Measurements from ENCODE around the gene IKBKG.

DNA sequence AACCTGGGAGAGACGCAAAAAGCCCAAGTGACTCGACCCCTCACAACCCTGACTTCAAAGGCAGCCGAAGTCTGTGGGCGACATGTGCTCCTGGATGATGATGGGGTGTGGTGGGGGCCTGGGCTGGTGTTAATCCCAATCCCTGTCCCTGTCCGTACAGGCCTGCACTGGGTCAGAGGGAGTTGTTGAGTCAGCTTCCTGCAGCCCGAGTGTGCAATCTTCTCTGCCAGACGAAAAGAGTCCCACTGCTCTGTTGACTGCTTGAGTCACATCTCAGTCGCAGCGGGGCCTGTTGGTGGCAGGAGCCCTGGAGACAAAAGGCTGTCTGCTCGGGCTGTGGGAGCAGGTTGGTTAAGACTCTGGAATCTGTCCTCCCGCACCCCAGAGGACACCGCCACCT lies 41.7 kb upstream of the IKBKG start:
- TF ChIP-seq, protein P1, sequence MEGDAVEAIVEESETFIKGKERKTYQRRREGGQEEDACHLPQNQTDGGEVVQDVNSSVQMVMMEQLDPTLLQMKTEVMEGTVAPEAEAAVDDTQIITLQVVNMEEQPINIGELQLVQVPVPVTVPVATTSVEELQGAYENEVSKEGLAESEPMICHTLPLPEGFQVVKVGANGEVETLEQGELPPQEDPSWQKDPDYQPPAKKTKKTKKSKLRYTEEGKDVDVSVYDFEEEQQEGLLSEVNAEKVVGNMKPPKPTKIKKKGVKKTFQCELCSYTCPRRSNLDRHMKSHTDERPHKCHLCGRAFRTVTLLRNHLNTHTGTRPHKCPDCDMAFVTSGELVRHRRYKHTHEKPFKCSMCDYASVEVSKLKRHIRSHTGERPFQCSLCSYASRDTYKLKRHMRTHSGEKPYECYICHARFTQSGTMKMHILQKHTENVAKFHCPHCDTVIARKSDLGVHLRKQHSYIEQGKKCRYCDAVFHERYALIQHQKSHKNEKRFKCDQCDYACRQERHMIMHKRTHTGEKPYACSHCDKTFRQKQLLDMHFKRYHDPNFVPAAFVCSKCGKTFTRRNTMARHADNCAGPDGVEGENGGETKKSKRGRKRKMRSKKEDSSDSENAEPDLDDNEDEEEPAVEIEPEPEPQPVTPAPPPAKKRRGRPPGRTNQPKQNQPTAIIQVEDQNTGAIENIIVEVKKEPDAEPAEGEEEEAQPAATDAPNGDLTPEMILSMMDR (optimal IDR thresholded peaks at IDR 0.05 in 1 of 3, IDR thresholded peaks at IDR 0.05 in 1 of 3, conservative IDR thresholded peaks at IDR 0.05 in 1 of 3; ENCODE audit: extremely low read depth in 1 of 3, insufficient read depth in 2 of 3, low read length in 3 of 3) = no peak
- no peak for TF ChIP-seq EZH2 (IDR thresholded peaks at IDR 0.05; ENCODE audit: low read length)
